ENCODE measurements around the gene COL25A1. TPM values are rescaled to one million over a fixed set of nuclear protein-coding genes. Genes with fewer than 3 reads are reported as not detected.

Gene COL25A1
- total RNA-seq, 1 donor from 2014 or later = not detected

DNA sequence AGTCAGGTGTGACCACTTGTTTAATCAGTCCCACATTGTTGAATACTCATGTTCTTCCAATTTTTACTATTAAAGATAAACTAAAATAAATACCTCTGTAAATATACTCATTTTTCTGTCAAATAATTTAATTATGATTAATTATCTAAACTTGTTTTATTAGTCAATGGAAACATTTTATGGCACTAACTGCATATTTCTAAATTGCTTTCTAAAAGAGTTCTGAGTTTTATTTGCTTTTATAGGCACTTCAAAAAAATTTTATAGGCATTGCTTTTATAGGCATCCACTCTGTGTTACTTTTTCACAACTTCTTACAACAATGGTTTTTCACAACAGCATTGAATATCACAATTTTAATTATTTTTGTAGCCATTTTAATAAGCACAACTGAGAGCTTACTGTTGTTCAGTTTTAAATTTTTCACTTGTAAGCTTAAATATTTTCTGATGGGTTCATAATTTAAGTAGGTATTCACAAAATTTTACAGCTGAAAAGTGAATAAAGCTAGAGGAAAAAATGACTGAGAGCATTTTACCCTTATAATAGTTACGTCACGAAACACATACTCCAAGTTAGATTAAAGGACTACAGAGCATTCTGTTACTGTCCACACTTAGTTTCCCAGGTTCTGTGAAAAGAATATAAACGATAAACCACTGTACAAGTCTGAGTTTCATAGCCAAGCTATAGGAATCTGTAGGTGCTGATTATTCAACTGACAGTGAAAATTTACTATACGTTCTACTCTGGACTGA, 398.8 kb downstream of the COL25A1 start:
- intact Hi-C loops (cut with micrococcal nuclease) = no loop called here
- no peak for DNase-seq (ENCODE audit: low spot score)
- H3K9me3 Mint-ChIP-seq = no peaks in the 10 kb centered on the region

GRCh38 chr4:108902769-108903168, 399.7 kb downstream of the COL25A1 start:
- H3K36me3 Mint-ChIP-seq (ENCODE audit: low read depth) = no peaks in the 10 kb centered on the region
- H3K4me1 Mint-ChIP-seq (ENCODE audit: low read depth) = peaks cover 2% of the 10 kb centered on the region
- H3K27ac Mint-ChIP-seq = no peak overlapping the region
- intact Hi-C loops (cut with micrococcal nuclease) = no loop called here
- no peak overlapping the region for H3K4me3 Mint-ChIP-seq (ENCODE audit: low read depth)
- no peak for DNase-seq (ENCODE audit: low spot score)
- no peaks in the 10 kb centered on the region for H3K27me3 Mint-ChIP-seq (ENCODE audit: low read depth)
- no peaks in the 10 kb centered on the region for H3K9me3 Mint-ChIP-seq

More for the DNA sequence above, 398.8 kb downstream of the COL25A1 start:
- H3K4me3 Mint-ChIP-seq (ENCODE audit: low read depth) = no peak overlapping the region
- H3K4me1 Mint-ChIP-seq (ENCODE audit: low read depth) = peaks cover 2% of the 10 kb centered on the region
- H3K27me3 Mint-ChIP-seq (ENCODE audit: low read depth) = no peaks in the 10 kb centered on the region
- no peaks in the 10 kb centered on the region for H3K36me3 Mint-ChIP-seq (ENCODE audit: low read depth)
- H3K27ac Mint-ChIP-seq = no peak overlapping the region

GRCh38 chr4:108901291-108901690, 401.2 kb downstream of the COL25A1 start:
- Mint-ChIP-seq H3K36me3 (ENCODE audit: low read depth) (no peaks in the 10 kb centered on the region), H3K4me3 (ENCODE audit: low read depth) (no peak overlapping the region), H3K4me1 (ENCODE audit: low read depth) (peaks cover 2% of the 10 kb centered on the region), H3K27me3 (ENCODE audit: low read depth) (no peaks in the 10 kb centered on the region), H3K27ac (no peak overlapping the region), H3K9me3 (no peaks in the 10 kb centered on the region)
- DNase-seq (ENCODE audit: low spot score) = no peak
- intact Hi-C loops (cut with micrococcal nuclease) = no loop called here

- no peak for DNase-seq (ENCODE audit: low spot score)
- H3K4me3 Mint-ChIP-seq (ENCODE audit: low read depth) = no peak overlapping the region
- intact Hi-C loops (cut with micrococcal nuclease) = no loop called here
- no peaks in the 10 kb centered on the region for H3K27me3 Mint-ChIP-seq (ENCODE audit: low read depth)
- H3K9me3 Mint-ChIP-seq = no peaks in the 10 kb centered on the region
- H3K27ac Mint-ChIP-seq = no peak overlapping the region
- peaks cover 2% of the 10 kb centered on the region for H3K4me1 Mint-ChIP-seq (ENCODE audit: low read depth)
- no peaks in the 10 kb centered on the region for H3K36me3 Mint-ChIP-seq (ENCODE audit: low read depth)
These were observed 402.4 kb downstream of the COL25A1 start for GRCh38 chr4:108900018-108900580.

GRCh38 chr4:108893468-108893867, 409.0 kb downstream of the COL25A1 start:
- no peaks in the 10 kb centered on the region for H3K4me1 Mint-ChIP-seq (ENCODE audit: low read depth)
- intact Hi-C loops (cut with micrococcal nuclease) = no loop called here
- H3K36me3 Mint-ChIP-seq (ENCODE audit: low read depth) = no peaks in the 10 kb centered on the region
- H3K4me3 Mint-ChIP-seq (ENCODE audit: low read depth) = no peak overlapping the region
- DNase-seq (ENCODE audit: low spot score) = no peak
- H3K27ac Mint-ChIP-seq = no peak overlapping the region
- H3K9me3 Mint-ChIP-seq = no peaks in the 10 kb centered on the region
- H3K27me3 Mint-ChIP-seq (ENCODE audit: low read depth) = no peaks in the 10 kb centered on the region

GRCh38 chr4:108891896-108892590, 410.4 kb downstream of the COL25A1 start:
- Mint-ChIP-seq H3K4me1 (ENCODE audit: low read depth) (no peaks in the 10 kb centered on the region), H3K9me3 (no peaks in the 10 kb centered on the region), H3K27ac (no peak overlapping the region), H3K36me3 (ENCODE audit: low read depth) (no peaks in the 10 kb centered on the region), H3K27me3 (ENCODE audit: low read depth) (no peaks in the 10 kb centered on the region), H3K4me3 (ENCODE audit: low read depth) (no peak overlapping the region)
- intact Hi-C loops (cut with micrococcal nuclease) = no loop called here
- DNase-seq (ENCODE audit: low spot score) = no peak

GRCh38 chr4:108890484-108890881, 412.0 kb downstream of the COL25A1 start:
- no peak overlapping the region for H3K27ac Mint-ChIP-seq
- DNase-seq (ENCODE audit: low spot score) = no peak
- H3K36me3 Mint-ChIP-seq (ENCODE audit: low read depth) = no peaks in the 10 kb centered on the region
- H3K9me3 Mint-ChIP-seq = no peaks in the 10 kb centered on the region
- H3K27me3 Mint-ChIP-seq (ENCODE audit: low read depth) = no peaks in the 10 kb centered on the region
- peaks cover 2% of the 10 kb centered on the region for H3K4me1 Mint-ChIP-seq (ENCODE audit: low read depth)
- no peak overlapping the region for H3K4me3 Mint-ChIP-seq (ENCODE audit: low read depth)
- intact Hi-C loops (cut with micrococcal nuclease) = no loop called here

DNA sequence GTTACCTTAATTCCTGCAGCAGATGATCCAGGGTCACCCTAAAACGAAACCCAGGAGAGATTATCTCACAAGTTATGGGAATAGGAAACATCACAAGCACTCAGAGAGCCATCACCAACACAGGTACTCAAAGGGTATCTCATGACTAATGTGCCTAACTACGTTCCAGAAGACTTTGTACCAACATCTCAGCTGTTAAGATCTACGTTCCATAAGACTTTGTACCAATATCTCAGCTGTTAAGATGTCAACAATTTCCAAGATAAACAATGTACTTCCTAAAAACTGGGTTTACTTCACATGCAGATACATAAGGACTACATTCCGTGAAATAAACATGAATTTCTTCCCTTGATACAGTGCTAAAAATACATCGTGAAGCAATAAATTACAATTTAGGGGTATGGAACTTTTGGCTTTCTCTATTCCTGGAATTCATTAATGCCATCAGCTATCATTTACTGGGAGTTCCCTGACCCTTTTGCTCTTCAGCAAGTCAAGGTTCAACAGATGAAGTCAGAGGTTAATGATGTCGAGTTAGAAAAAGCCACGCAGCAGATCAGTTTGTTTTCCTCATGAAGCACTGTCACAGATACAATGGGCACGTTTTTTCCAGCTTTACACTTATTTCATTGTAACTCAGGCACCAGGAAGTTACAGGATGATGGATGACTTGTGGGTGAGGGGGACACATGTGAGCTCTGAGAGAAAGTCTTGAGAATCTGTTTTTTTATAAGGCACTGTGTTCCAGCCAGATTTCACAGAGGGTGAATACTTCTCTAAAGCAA, 412.6 kb downstream of the COL25A1 start:
- H3K27me3 Mint-ChIP-seq (ENCODE audit: low read depth) = no peaks in the 10 kb centered on the region
- no peak overlapping the region for H3K4me3 Mint-ChIP-seq (ENCODE audit: low read depth)

DNA sequence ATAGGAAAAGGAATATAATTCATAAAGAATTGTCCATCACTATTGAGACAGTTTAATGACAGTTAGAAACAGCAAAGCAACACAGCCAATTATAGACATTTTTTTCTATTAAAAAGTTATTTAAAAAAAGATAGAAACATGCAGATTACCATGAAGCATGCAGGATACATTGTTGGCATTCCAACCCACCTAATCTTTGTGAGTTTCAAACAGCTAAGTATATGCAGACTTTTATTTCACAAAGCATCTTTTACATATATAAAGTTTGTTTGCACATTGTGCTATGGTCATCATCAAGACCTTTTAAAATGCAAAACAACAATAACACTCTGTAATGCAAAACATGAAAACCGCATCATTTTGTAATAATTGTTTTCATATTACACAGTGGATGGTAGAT, 413.7 kb downstream of the COL25A1 start:
- DNase-seq (ENCODE audit: low spot score) = no peak
- Mint-ChIP-seq H3K27me3 (ENCODE audit: low read depth) (no peaks in the 10 kb centered on the region), H3K9me3 (no peaks in the 10 kb centered on the region), H3K36me3 (ENCODE audit: low read depth) (no peaks in the 10 kb centered on the region), H3K4me1 (ENCODE audit: low read depth) (peaks cover 15% of the 10 kb centered on the region), H3K4me3 (ENCODE audit: low read depth) (no peak overlapping the region), H3K27ac (no peak overlapping the region)
- intact Hi-C loops (cut with micrococcal nuclease) = no loop called here

More for the DNA sequence above, 412.6 kb downstream of the COL25A1 start:
- Mint-ChIP-seq H3K4me1 (ENCODE audit: low read depth) (peaks cover 6% of the 10 kb centered on the region), H3K27ac (no peak overlapping the region), H3K9me3 (no peaks in the 10 kb centered on the region), H3K36me3 (ENCODE audit: low read depth) (no peaks in the 10 kb centered on the region)
- DNase-seq (ENCODE audit: low spot score) = no peak
- intact Hi-C loops (cut with micrococcal nuclease) = no loop called here

- no peak overlapping the region for H3K27ac Mint-ChIP-seq
These were observed 415.4 kb downstream of the COL25A1 start for GRCh38 chr4:108887034-108887433.

DNA sequence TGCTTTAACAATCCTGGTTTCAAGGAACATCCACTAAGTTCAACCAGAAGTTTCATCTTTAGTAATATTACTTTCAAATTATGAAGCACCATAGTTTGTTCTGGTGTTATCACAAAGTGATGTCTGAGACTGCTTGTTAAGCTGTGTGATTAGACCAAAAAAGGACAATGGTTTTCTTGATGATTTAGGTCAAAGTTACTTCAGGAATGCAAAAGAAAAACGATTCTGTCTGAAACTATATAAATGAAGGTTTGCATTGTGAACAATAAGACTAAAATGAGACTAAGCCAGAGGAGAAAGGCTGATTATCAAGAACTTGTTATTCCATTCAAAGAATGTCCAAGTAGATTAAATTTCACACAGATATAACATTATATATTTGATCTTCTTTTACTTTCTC, 417.2 kb downstream of the COL25A1 start:
- Mint-ChIP-seq H3K27me3 (ENCODE audit: low read depth) (no peaks in the 10 kb centered on the region), H3K36me3 (ENCODE audit: low read depth) (no peaks in the 10 kb centered on the region), H3K27ac (no peak overlapping the region), H3K4me1 (ENCODE audit: low read depth) (peaks cover 22% of the 10 kb centered on the region), H3K4me3 (ENCODE audit: low read depth) (no peak overlapping the region), H3K9me3 (no peaks in the 10 kb centered on the region)
- intact Hi-C loops (cut with micrococcal nuclease) = no loop called here
- DNase-seq (ENCODE audit: low spot score) = no peak

More at GRCh38 chr4:108887034-108887433, 415.4 kb downstream of the COL25A1 start:
- Mint-ChIP-seq H3K9me3 (no peaks in the 10 kb centered on the region), H3K4me3 (ENCODE audit: low read depth) (no peak overlapping the region), H3K36me3 (ENCODE audit: low read depth) (no peaks in the 10 kb centered on the region), H3K27me3 (ENCODE audit: low read depth) (no peaks in the 10 kb centered on the region), H3K4me1 (ENCODE audit: low read depth) (peaks cover 17% of the 10 kb centered on the region)
- no peak for DNase-seq (ENCODE audit: low spot score)
- intact Hi-C loops (cut with micrococcal nuclease) = no loop called here

GRCh38 chr4:108884596-108884995, 417.9 kb downstream of the COL25A1 start:
- Mint-ChIP-seq H3K4me3 (ENCODE audit: low read depth) (no peak overlapping the region), H3K9me3 (no peaks in the 10 kb centered on the region), H3K27me3 (ENCODE audit: low read depth) (no peaks in the 10 kb centered on the region), H3K36me3 (ENCODE audit: low read depth) (no peaks in the 10 kb centered on the region), H3K4me1 (ENCODE audit: low read depth) (peaks cover 22% of the 10 kb centered on the region), H3K27ac (no peak overlapping the region)
- intact Hi-C loops (cut with micrococcal nuclease) = no loop called here
- DNase-seq (ENCODE audit: low spot score) = no peak
